ENCODE data around the gene HDGF.

The HDGF gene

GRCh38 chr1:156781585-156782186, 30.2 kb upstream of the HDGF start:
- DNase-seq (ENCODE audit: extremely low read depth, insufficient read length): no peak
- TF ChIP-seq, protein P1, sequence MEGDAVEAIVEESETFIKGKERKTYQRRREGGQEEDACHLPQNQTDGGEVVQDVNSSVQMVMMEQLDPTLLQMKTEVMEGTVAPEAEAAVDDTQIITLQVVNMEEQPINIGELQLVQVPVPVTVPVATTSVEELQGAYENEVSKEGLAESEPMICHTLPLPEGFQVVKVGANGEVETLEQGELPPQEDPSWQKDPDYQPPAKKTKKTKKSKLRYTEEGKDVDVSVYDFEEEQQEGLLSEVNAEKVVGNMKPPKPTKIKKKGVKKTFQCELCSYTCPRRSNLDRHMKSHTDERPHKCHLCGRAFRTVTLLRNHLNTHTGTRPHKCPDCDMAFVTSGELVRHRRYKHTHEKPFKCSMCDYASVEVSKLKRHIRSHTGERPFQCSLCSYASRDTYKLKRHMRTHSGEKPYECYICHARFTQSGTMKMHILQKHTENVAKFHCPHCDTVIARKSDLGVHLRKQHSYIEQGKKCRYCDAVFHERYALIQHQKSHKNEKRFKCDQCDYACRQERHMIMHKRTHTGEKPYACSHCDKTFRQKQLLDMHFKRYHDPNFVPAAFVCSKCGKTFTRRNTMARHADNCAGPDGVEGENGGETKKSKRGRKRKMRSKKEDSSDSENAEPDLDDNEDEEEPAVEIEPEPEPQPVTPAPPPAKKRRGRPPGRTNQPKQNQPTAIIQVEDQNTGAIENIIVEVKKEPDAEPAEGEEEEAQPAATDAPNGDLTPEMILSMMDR (IDR thresholded peaks at IDR 0.05; ENCODE audit: insufficient read depth, low read length, poor library complexity, severe bottlenecking): no peak
- Histone ChIP-seq H3K36me3 (ENCODE audit: control insufficient read depth, insufficient read depth, low read length) (peaks cover 8% of the 10 kb centered on the region), H3K4me3 (replicated peaks; ENCODE audit: low read depth, low read length) (no peak overlapping the region), H3K27me3 (replicated peaks; ENCODE audit: control insufficient read depth, insufficient read depth, low read length) (no peaks in the 10 kb centered on the region)

- TF ChIP-seq, protein P1 (IDR thresholded peaks at IDR 0.05; ENCODE audit: insufficient read depth, low read length, poor library complexity, severe bottlenecking): no peak
These were observed 26.1 kb upstream of the HDGF start for GRCh38 chr1:156777573-156777972.

GRCh38 chr1:156776942-156777341, 25.5 kb upstream of the HDGF start:
- Histone ChIP-seq H3K36me3 (ENCODE audit: control insufficient read depth, insufficient read depth, low read length) (no peaks in the 10 kb centered on the region; the same call in 1 of the 2 replicates), H3K4me3 (replicated peaks; ENCODE audit: low read depth, low read length) (no peak overlapping the region), H3K27me3 (replicated peaks; ENCODE audit: control insufficient read depth, insufficient read depth, low read length) (no peaks in the 10 kb centered on the region)
- DNase-seq (ENCODE audit: extremely low read depth, insufficient read length): no peak
- TF ChIP-seq, protein P1 (IDR thresholded peaks at IDR 0.05; ENCODE audit: insufficient read depth, low read length, poor library complexity, severe bottlenecking): no peak

More at GRCh38 chr1:156777573-156777972, 26.1 kb upstream of the HDGF start:
- DNase-seq (ENCODE audit: extremely low read depth, insufficient read length): no peak
- Histone ChIP-seq H3K4me3 (replicated peaks; ENCODE audit: low read depth, low read length) (no peak overlapping the region), H3K36me3 (ENCODE audit: control insufficient read depth, insufficient read depth, low read length) (no peaks in the 10 kb centered on the region; the same call in 1 of the 2 replicates), H3K27me3 (replicated peaks; ENCODE audit: control insufficient read depth, insufficient read depth, low read length) (no peaks in the 10 kb centered on the region)

DNA sequence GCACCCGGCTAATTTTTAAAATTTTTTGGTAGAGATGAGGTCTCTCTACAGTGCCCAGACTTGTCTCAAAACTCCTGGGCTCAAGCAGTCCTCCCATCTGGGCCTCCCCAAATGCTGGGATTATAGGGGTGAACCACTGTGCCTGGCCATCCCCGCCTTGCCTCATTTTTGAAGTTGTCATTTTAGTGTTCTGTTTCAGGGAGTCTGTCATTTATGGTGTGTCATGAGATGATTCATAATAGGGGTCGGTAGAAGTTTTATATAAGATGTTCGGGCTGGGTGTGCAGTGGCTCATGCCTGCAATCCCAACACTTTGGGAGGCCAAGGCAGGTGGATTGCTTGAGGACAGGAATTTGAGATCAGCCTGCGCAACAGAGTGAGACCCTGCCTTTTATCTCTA, 24.3 kb upstream of the HDGF start:
- no peak overlapping the region for H3K4me3 ChIP-seq (replicated peaks; ENCODE audit: low read depth, low read length)
- TF ChIP-seq, protein P1 (IDR thresholded peaks at IDR 0.05; ENCODE audit: insufficient read depth, low read length, poor library complexity, severe bottlenecking): no peak
- no peak for DNase-seq (ENCODE audit: extremely low read depth, insufficient read length)
- H3K36me3 ChIP-seq (ENCODE audit: control insufficient read depth, insufficient read depth, low read length): peaks cover 3% of the 10 kb centered on the region
- no peaks in the 10 kb centered on the region for H3K27me3 ChIP-seq (replicated peaks; ENCODE audit: control insufficient read depth, insufficient read depth, low read length)

DNA sequence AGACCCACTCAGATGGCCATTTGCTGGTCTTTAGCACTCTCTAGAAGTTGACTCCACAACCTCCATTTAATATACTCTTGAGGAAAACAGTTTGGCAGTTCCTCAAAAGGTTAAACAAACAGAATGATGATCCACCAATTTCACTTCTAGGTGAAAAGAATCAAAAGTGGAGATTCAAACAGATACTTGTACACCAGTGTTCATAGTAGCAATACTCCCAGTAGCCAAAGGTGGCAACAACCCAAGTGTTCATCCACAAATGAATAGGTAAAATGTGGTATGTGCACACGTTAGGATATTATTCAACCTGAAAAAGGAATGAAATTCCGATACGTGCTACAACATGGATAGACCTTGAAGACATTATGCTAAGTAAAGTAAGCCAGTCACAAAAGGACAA, 22.1 kb upstream of the HDGF start:
- Histone ChIP-seq H3K36me3 (ENCODE audit: control insufficient read depth, insufficient read depth, low read length) (peaks cover 3% of the 10 kb centered on the region), H3K27me3 (replicated peaks; ENCODE audit: control insufficient read depth, insufficient read depth, low read length) (no peaks in the 10 kb centered on the region), H3K4me3 (replicated peaks; ENCODE audit: low read depth, low read length) (no peak overlapping the region)
- TF ChIP-seq, protein P1 (IDR thresholded peaks at IDR 0.05; ENCODE audit: insufficient read depth, low read length, poor library complexity, severe bottlenecking): no peak
- DNase-seq (ENCODE audit: extremely low read depth, insufficient read length): no peak

All from GM06990 (cell line).